SH-SY5Y (cell line): ENCODE measurements around the gene STX1A.

Experiments
- GATA2 ChIP-seq: IDR thresholded peaks from 2 replicates; pipeline ENCODE4 v1.6.1; 2011; ENCODE audit warnings: mild to moderate bottlenecking, low read depth, low read length
- GATA3 ChIP-seq: IDR thresholded peaks from 2 replicates; pipeline ENCODE4 v1.6.1; 2011; ENCODE audit warnings: low read depth, mild to moderate bottlenecking, low read length, moderate library complexity

- no peak for TF ChIP-seq GATA2
- no peak for TF ChIP-seq GATA3
Measured at GRCh38 chr7:73685311-73685710, 34.2 kb downstream of the STX1A start.
